GM18502 (cell line): ENCODE measurements around the gene NCF2.

ENCODE experiments used
- ATAC-seq: cut with Tn5 transposase; IDR thresholded peaks from one replicate; pipeline ENCODE4 v1.9.1; 2021; ENCODE audit warnings: mild to moderate bottlenecking; ENCODE audit not compliant: unreplicated experiment, poor library complexity

The NCF2 gene

DNA sequence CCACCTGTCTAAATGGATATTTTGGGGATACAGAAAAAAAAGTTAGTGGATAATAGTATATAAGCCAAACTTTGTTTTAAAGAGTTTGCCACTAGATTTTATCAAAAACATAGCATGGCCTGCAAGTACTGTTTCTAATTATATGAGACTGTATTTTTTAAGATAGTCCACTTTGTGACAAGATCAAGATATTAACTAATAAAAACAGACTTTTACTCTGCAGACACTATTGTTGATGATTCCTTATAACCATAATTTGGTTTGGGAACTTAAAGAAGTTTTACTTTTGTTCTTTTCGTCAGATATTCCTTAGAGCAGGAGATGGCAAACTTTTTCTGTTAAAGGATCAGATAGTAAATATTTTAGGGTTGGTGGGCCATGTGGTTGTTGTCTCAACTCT lies 81.6 kb downstream of the NCF2 start:
- no peak for ATAC-seq

DNA sequence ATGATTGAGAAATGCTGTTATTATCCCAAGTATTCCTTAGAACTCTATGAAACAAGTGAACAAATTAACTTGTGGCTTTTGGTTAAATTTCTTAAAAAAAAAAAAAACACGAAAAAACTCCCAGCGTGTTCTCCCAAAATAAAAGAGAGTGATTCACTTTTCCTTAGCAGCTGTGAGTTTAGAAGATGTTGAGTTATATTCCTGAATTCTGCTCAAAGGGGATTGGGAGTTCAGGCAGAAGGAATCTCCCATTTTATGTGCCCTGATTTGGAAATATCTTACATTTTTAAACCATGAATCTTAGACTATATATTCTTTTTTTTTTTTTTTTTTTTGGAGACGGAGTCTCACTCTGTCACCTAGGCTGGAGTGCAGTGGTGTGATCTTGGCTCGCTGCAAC lies 83.7 kb downstream of the NCF2 start:
- ATAC-seq, result no peak
